GM18873 (cell line): Measurements from ENCODE around the gene C19orf85.

Experiments used
- ATAC-seq: cut with Tn5 transposase; IDR thresholded peaks from one replicate; pipeline ENCODE4 v1.9.1; 2021; ENCODE audit warnings: mild to moderate bottlenecking, moderate library complexity, moderate number of reproducible peaks; ENCODE audit not compliant: unreplicated experiment, low FRiP score

C19orf85 gene

GRCh38 chr19:55479451-55480230 is 15.1 kb upstream of the C19orf85 start:
- ATAC-seq: no peak

DNA sequence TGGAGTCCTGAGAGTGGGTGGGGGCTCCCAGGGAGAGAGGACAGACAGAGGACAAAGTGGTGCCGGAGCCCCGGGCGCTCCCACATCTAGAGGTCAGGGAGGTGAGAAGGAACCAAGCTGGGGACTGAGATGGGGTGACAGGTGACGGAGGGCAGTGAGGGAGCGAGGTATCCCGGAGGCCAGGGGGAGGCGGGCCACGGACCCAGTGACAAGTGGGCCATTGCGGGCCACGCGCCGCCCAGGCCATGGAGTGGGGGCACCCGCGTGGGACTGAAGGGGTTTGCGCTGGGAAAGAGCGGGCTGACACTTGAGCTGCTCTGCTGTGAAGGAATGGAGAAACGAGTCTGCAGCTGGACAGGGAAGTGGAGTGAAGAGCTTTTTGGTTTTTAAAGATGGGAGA is 14.5 kb upstream of the C19orf85 start:
- no peak for ATAC-seq

GRCh38 chr19:55478364-55478763 is 13.8 kb upstream of the C19orf85 start:
- no peak for ATAC-seq

DNA sequence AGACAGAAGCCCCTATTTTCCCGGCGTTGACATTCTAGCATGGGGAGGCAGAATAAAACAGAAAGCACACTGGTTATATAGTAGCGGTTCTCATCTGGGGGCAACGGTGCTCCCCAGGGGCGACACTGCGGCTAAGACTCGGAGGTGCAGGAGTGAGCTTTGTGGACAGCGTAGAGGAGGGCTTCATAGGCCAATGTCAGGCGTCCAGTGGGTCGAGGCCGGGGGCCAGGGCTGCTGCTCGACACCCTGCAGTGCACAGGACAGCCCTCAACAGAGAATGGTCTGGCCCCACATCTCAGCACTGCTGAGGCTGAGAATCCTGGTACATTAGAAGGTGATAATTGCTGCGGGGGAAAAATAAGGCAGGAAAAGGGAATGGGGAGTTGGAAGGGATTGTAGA is 13.4 kb upstream of the C19orf85 start:
- no peak for ATAC-seq

GRCh38 chr19:55476100-55476775 is 11.7 kb upstream of the C19orf85 start, which contains the start of gene ZNF628:
ZNF628 (plus strand) TSS chr19:55476617; CDS start chr19:55479911, 3,294 bp downstream.
- ATAC-seq: peak; percentile 83

GRCh38 chr19:55474269-55475265 is 10.0 kb upstream of the C19orf85 start:
- no peak for ATAC-seq

- no peak for ATAC-seq
Observed at GRCh38 chr19:55473225-55474012, 8.9 kb upstream of the C19orf85 start.

GRCh38 chr19:55472463-55472862 is 7.9 kb upstream of the C19orf85 start:
- ATAC-seq: no peak

GRCh38 chr19:55471266-55471665 is 6.7 kb upstream of the C19orf85 start:
- no peak for ATAC-seq

GRCh38 chr19:55468054-55468393 is 3.5 kb upstream of the C19orf85 start:
- no peak for ATAC-seq

GRCh38 chr19:55467236-55468053 is 2.9 kb upstream of the C19orf85 start:
- no peak for ATAC-seq

GRCh38 chr19:55466241-55466614 is 1.7 kb upstream of the C19orf85 start:
- no peak for ATAC-seq

DNA sequence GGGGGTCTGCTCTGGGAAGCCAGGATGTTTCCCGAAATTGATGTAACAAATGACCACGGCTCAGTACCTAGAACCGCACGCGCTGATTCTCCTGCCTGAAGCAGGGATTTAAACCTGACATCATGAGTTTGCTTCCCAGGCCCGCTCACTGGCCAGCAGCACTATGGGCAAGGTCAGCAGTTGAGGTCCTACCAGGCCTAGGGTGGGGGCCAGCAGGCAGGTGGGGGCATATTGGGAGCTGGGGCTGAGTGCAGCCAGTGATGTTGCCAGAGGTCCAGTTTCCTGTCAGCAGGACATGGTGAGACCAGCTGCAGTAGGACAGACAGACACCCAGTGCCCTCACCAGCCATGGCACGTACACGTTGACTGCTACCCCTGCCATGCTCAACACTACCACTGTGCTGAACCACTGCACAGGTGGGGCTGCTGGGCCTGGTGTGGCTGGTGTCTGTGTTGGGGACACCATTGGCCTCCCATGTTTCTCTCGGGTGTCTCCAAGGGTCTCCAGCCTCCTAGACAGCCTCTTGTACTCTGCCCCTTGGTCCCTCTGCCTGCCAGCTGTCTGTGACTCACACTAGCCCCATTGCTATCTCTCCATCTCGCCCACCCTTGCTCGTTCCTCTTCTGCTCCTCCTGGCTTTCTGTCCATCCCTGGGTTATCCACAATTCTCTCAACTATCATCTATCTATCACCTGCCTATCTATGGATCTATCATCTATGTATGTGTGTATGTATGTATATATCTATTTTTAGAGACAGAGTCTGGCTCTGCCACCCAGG is 1.1 kb upstream of the C19orf85 start:
- ATAC-seq: no peak

DNA sequence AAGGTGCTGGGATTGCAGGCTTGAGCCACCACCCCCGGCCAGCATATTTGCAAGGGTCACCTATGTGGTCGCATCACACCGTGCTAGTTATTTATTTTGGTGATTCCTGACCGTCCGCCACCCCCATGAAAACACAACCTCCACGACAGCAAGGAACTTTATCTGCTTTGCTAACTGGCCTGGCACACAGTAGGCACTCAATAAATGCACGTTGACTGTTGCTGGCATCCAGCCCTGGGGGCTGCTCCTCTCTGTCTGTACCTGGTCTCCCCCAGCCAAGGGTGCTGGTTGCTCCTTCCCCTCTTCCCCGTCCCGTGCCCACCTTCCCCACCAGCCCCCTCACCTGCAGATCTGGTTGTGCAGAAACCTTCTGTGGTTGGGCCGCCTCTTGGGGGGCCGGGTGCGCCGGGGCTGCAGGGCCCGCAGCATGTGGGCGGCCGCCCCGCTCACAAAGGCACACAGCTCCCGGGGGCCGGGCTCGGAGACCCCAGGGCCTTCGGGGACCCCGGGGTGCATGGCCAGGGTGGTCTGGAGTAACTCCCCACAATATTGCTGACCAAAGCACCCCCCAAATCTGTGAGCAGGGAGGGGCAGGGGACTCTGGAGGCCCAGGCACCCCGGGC is 401 bp downstream of the C19orf85 start:
- no peak for ATAC-seq

DNA sequence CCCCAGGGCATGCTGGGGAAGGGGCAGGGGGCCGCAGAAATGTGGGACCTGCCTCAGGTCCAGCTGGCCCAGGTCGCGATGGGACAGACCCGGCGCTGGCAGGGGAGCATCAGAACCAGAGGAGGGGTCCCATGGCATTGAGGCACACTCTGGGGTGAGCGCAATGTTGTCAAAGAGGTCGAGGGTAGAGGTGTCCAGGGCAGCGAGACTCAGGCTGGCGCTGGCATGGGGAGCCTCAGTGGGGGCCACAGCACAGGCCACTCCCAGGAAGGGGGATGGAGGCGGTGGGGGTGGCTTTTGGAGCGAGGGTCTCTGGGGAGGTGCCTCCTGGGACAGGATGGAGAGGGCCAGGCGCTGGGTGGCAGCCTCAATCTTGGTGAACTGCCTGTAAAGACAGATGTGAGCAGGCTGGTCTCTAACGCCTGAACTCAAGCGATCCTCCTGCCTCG is 944 bp downstream of the C19orf85 start:
- ATAC-seq: no peak

DNA sequence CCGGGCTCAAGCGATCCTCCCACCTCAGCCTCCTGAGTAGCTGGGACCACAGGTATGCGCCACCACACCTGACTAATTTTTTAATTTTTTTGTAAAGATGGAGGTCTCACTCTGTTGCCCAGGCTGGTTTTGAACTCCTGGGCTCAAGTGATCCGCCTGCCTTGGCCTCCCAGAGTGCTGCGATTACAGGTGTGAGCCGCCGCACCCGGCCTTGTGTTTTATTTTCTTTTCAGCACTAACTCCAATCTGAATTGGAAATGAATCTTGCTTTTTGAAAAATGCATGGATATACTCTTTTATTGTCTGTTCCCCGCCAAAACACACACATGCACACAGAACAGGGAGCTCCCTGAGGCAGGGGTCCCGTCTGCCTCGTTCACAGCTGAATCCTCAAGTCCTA is 1.8 kb downstream of the C19orf85 start:
- ATAC-seq: no peak

DNA sequence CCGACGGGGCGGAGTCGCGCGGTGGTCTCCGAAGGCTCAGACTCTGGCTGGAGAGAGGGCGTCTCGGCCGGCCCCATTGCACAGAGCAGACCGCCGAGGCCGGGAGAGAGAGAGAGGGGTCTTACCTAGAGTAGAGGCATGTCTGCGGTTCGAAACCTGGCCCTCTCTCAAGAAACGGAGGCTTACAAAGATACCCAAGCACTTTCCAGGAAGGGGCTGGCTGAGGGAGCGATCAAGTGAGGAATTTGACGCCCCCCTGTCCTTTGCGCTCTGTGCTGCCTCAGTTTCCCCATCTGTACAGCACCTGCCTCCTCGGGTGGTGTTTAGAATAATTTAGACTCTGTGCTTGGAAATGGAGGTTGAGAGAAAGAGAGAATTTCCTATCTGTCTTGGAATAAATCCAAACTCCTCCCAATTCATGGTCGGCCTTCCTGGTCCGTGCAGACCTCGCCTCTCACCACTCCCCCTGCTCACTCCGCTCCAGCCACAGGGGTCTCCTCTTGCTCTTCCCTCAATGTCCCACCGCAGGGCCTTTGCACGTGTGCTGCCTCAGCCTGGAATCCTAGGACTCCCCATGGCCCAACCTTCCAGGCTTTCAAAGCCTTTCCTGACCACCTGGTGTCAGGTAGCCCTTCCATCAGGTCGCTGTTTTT is 2.5 kb downstream of the C19orf85 start:
- no peak for ATAC-seq
